GM06990 (cell line): Measurements from ENCODE around the gene BNIP2.

ENCODE experiments used
- DNase-seq: peaks from one replicate; pipeline ENCODE4 v3.0.0-alpha.2; 2011; ENCODE audit not compliant: insufficient read length; ENCODE audit errors: extremely low read depth
- H3K27me3 ChIP-seq: replicated peaks from 2 replicates; pipeline ENCODE4 v1.6.0; 2011; ENCODE audit warnings: low read length; ENCODE audit not compliant: control insufficient read depth, insufficient read depth
- H3K36me3 ChIP-seq: 2 replicates; pipeline ENCODE4 v1.5.1; 2011; ENCODE audit warnings: low read length; ENCODE audit not compliant: control insufficient read depth, insufficient read depth
- H3K4me3 ChIP-seq: replicated peaks from 2 replicates; pipeline ENCODE4 v1.5.1; 2011; ENCODE audit warnings: low read depth, mild to moderate bottlenecking, control low read depth, low read length
- CTCF ChIP-seq: IDR thresholded peaks from 2 replicates; pipeline ENCODE4 v1.5.1; 2011; ENCODE audit warnings: low read length, control low read depth, mild to moderate bottlenecking, inconsistent platforms; ENCODE audit not compliant: insufficient read depth, poor library complexity, severe bottlenecking

Gene BNIP2

GRCh38 chr15:59694779-59695178, 5.7 kb upstream of the BNIP2 start:
- Histone ChIP-seq H3K4me3 (no peak overlapping the region), H3K27me3 (no peaks in the 10 kb centered on the region), H3K36me3 (no peaks in the 10 kb centered on the region)
- no peak for DNase-seq
- TF ChIP-seq CTCF, result no peak

DNA sequence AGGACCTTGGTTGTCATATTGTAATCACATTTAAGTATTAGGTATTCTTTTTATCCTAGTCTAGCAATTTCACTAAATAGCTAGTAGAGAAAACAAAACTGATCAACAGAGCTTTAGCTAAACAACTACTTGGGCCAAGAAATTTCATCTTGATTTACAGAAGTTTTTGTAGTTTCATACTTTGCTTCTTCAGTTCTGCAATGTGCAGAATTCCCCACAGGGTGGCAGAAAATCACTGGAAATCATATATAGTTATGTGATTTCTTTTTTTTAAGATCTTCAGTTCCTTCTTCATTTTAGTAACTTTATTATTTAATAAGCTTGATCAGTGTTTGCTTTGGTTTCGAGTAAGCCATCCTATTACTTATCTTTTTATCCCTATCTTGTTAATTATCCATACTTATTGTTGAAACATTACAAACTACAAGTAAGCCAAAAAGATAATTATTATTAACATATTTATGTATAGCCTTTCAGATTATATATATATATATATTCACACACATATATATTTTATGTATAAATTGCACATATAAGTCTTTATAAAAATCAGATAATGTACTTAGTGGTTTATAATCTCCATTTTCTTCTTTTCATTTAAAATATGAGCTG, 2.2 kb upstream of the BNIP2 start:
- peak; percentile 18 for DNase-seq
- Histone ChIP-seq H3K36me3 (no peaks in the 10 kb centered on the region), H3K27me3 (no peaks in the 10 kb centered on the region), H3K4me3 (no peak overlapping the region)
- peak; percentile 70 for TF ChIP-seq CTCF

DNA sequence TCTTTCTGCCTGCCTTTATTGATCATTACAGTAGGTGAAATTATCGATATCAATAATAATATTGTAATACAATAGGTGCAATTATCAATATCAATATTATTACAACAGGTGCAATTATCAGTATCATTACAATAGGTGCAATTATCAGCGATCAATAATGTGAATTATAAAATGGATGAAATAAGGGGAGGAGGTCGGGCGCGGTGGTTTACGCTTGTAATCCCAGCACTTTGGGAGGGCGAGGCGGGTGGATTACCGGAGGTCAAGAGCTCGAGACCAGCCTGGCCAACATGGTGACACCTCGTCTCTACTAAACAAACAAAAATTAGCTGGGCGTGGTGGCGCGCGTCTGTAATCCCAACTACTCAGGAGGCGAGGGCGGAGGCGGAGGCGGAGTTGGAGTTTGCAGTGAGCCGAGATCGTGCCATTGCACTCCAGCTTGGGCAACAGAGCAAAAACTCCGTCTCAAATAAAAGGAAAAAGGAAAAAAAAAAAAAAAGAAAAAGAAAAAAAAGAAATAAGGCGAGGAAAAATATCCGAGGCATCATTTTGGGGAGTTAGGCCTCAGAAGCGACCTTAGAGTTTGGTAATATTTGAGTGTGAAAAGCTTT, 611 bp upstream of the BNIP2 start:
- Histone ChIP-seq H3K27me3 (no peaks in the 10 kb centered on the region), H3K36me3 (no peaks in the 10 kb centered on the region), H3K4me3 (peak overlapping the region; percentile 100)
- no peak for TF ChIP-seq CTCF
- DNase-seq, result no peak

GRCh38 chr15:59688423-59688781, 718 bp downstream of the BNIP2 start:
- no peak for DNase-seq
- Histone ChIP-seq H3K27me3 (no peaks in the 10 kb centered on the region), H3K4me3 (peak overlapping the region; percentile 100), H3K36me3 (peaks cover 1% of the 10 kb centered on the region; the same call in 1 of the 2 replicates)
- no peak for TF ChIP-seq CTCF

GRCh38 chr15:59687836-59688235, 1.3 kb downstream of the BNIP2 start:
- H3K27me3 ChIP-seq, result no peaks in the 10 kb centered on the region
- peak overlapping the region; percentile 100 for H3K4me3 ChIP-seq
- no peak for TF ChIP-seq CTCF
- H3K36me3 ChIP-seq, result peaks cover 1% of the 10 kb centered on the region; the same call in 1 of the 2 replicates
- peak; percentile 40 for DNase-seq
